Hippocampal formation (tissue), 2 donors: Measurements from ENCODE around the gene TIMM8B.
"Not testable (repeated sequence)": the region's sequence is repeated elsewhere in the genome, so short reads cannot be mapped to it uniquely, and the experiment has no call there.

Experiments used
- DNase-seq, 2 donors: peaks; one replicate each; lab custom pipeline; 2025; lab: John Stamatoyannopoulos, UW

Gene TIMM8B, protein sequence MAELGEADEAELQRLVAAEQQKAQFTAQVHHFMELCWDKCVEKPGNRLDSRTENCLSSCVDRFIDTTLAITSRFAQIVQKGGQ

DNA sequence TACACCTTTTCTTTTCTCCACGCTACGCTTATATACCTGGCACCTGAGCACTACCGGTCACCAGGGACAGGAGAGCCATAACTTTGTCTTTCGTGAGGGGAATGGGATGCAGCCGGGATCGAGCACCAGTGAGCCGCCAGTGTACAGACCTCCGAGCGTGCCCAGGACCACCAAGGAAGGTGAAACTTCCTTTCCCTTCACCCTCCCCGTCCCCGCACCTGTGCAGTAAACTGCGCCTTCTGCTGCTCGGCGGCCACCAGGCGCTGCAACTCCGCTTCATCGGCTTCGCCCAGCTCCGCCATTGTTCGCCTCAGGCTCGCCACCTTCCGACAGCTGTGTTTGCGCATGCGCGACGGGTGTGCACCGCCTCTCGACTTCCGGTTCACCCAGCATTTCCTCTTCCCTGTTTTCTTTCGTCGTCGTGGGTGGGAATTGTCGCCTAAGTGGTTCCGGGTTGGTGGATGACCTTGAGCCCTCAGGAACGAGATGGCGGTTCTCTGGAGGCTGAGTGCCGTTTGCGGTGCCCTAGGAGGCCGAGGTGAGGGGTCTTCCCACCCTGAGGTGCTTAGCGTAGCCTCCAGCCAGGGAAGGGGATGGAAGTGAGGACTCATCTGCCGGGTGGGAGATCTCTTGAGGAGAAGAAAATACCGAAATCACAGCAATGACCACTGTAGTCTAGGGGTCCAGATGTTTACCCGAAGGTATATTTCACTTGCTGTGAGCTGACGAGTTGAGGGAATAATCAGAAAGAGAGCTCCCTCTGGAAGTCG lies at the start of gene TIMM8B, which contains the start of gene SDHD:
Gene TIMM8B, minus strand, starts transcription at position 335 of the 770 bp plus-strand sequence. Its CDS starts 33 bp downstream, at position 302.
Gene SDHD, plus strand, starts transcription at position 452 of the 770 bp plus-strand sequence. Its CDS starts 35 bp downstream, at position 487.
- DNase-seq: peak; percentile 92 to 97

DNA sequence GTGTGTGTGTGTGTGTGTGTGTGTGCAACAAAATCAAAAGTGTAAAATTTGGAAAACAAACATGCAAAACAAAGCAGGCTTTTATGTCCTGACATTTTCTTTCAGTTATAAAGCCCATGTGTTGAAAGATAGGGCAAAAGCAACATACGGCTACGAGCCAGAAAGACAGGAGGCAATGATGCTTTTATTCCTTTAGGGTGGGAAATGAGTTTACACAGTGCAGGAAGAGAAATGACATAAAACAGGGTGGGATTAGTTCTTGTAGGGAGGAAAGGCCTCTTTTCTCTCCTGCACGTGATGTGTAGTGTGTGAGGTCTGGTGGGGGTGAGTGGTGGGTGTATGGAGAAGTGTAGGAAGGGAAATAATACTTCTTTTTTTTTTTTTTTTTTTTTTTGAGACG lies 47.9 kb upstream of the TIMM8B start:
- no peak for DNase-seq

DNA sequence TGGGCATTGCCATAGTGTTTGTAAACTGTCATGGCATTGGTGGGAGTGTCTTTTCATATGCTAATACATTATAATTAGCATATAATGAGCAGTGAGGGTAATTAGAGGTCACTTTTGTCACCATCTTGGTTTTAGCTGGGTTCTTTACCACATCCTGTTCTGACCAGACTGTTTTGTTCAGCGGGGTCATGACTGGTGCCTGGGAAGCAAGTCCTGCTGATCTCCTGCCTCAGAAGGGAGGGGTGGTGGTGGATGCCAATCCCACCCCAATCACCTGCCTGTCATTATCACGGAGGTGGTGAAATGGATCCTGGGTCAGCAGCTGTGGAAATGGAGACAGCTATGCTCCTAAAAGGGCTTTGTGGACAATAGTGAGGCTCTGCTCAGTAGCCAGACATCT lies 46.2 kb upstream of the TIMM8B start:
- DNase-seq: no peak

DNA sequence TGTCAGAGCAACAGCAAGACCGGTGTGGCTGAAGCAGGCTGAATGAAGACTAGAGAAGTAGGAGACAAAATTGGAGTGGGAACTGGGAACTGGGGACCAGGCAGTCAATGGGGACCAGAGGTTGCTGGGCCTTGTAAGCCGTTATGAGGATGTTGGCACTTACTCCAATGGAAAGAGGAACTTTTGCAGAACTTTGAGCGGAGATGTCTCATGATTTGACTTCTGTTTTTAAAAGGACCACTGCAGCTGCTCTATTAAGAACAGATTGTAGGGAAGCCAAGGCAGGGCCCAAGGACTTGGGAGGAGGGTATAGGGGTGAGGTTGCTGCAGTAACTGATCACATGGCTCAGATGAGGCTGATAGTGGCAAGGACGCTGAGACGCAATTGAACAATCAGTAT lies 43.1 kb upstream of the TIMM8B start:
- DNase-seq: peak in 1 of 2 donors; percentile 33

DNA sequence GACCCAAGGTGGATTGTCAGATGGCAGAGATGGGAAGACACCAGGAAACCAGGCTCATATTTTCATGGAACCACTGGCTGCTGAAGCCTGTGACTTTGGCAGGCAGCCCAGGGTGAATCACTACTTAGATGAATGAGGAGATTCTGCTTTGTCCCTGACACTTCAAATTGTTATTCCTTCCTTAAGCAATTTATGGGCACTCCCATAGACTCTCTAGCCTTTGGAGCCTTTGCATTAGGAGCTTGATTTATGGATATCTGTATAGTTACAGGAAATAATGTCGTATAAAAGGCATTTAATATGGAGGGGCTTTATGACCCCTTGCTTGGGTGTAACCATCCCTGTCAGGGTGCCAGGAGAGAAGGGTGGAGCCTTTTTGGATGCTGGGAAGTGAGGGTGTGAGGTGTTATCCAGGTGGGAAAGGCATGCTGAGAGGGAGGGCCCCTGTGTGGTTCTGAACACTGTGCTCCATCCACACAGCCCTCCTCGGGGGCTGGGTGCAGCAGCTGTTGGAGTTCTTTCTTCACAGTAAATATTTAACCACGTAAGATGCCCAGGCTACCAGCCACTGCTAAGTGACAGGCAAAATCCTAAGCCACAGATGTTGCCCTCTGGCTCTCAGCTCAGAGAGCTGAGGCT lies 42.0 kb upstream of the TIMM8B start:
- DNase-seq: peak; percentile 10 to 18

DNA sequence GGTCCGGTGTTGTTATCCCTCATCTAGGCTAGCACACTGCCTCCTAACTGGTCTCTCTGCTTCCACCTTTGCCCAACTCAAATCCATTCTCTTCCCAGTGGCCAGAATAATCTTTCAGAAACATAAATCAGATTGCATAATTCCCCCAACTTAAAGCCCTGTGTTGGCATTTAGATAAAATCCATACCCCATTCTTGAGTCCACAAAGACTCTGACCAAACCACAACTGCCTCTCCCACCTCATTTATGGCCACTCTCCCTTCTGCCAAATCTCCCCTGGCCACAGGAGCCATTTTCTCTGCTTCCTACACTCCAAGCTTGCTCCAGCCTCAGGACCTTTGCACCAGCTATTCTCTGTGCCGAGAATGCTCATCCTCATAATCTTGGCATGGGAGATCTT lies 40.5 kb upstream of the TIMM8B start:
- no peak for DNase-seq

DNA sequence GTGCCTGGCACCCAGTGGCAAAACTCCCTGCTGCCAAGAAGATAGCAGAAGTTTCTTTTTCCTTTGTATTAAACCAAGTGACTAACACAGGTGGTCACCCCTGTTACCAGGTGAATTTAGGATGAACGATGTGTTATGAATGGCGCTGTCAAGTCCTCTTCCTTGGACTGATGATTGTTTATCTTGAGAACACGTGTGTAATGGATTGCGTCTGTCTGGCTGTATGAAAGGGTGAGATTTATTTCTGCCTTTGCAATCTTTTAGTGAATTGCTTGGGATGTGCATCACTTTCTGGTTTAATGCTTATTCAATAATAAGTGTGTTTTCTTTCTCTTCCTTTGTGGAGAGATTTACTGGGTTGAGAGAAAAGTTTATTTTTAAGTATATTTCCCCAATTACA lies 36.6 kb upstream of the TIMM8B start:
- DNase-seq: no peak

DNA sequence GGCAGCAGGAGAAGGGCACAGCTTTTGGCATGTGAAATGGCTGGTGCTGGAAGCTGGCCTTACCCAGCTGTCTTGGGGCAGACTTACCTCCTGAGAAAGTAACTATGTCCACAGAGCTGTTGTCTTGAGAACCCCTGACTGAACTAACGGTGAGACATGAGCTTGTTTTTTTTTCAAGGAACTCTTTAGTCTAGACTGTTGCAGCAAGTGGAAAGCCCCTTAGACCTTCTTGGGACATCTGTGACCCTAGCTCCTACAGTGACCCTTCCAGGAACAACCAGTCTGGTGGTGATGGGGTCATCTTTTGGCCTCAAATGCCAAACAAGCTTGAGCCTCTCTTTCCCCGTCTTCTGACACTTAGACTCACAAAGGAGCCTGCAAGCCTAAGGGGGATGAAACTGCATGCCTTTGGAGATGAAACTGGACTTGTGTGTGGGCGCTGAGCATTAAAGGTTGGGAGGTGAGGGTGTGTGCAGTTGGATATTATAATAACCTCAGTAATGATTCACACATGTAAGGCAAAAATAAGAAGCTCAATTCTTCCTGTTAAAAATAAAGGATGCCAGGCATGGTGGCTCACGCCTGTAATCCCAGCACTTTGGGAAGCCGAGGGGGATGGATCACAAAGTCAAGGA lies 35.5 kb upstream of the TIMM8B start:
- DNase-seq: no peak

DNA sequence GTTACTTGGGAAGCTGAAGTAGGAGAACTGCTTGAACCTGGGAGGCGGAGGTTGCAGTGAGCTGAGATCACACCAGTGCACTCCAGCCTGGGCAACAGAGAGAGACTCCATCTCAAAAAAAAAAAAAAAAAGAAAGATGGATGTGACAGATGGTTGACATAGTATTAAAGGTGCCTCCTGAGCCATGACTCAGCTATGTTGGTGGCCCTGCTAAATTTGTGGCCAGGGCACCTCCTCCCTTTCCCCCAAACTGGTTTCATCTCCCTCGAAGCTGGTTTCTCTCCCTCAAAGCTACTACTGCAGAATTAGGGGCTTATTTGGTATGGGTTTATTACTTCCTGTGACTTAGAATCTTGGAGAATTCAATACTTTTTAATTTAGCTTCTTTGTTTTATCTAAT lies 31.6 kb upstream of the TIMM8B start:
- DNase-seq: no peak

DNA sequence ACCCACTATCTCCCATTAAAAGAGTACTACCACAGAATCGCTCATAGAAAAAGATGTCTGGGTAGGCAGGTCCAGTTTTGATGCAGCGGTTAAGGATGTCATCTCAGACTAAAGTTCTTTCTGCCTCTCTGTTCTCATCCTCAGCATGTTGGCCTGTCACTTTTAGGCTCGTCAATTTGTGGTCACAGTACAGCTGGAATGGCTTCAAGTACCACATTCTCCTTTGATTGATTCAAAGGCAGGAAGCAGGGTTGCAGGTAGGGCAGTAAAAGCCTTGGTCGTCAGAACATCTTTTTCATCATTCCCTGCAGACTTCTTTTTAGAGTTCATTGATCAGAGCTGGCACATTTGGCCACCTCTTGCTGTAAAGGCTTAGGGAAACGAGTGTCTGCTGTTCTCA lies 28.8 kb upstream of the TIMM8B start:
- no peak for DNase-seq

DNA sequence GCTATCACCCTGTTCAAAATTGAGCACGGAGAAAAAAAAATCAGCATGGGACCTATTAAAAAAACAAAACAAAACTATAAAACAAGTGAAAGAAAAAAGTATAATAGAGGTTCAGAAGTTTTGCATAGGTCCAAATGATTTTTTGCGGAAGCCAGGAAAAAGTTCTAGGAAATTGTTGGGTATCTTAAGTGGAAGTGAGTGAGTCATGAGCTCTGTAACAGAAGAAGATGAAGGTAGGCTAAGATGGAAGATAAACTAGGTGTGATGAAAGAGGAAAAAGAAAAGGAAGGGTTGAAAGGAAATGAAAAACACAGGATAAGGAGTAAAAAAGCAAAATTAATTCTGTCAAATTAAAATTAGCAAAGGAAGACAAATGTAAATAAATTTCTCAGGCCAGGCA lies 27.9 kb upstream of the TIMM8B start:
- DNase-seq: no peak

DNA sequence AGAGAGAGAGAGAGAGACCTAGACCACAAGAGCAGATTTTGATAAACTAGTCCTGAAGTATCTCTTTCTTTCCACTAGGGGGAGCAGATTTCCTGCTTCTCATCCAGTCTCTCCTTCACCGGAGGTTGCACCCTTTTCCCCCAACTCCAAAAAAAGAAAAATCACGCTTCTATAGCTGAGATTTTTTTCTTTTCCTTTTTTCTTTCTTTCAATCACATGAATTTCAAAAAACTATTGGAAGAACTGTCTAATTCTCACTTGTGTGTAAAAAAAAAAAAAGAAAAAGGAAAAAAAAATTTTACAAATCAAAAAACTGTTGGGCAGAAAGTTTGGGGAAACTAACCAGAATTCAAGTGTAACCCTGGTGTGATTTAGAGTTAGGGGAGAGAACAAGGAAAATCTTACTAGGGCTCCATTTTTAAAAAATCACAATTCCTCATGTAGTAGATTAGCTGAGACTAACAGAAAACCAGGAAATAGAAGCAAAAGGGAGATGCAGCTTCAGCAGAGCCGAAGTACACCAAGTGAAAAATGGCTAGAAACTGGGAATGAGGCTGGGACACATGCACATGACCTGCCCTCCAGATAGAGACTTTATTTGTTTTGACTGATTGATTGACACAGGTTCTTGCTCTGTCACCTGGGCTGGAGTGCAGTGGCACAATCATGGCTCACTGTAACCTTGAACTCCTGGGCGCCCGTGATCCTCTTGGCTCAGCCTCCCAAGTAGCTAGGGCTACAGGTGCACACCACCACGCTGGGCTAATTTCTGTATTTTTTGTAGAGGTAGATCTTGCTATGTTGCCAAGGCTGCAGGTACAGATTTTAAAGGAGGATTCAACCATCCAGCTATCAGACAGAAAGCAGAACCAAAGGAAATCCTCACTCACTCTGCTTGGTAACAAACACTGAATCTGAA lies 27.2 kb upstream of the TIMM8B start:
- DNase-seq: peak in 1 of 2 donors; percentile 86

DNA sequence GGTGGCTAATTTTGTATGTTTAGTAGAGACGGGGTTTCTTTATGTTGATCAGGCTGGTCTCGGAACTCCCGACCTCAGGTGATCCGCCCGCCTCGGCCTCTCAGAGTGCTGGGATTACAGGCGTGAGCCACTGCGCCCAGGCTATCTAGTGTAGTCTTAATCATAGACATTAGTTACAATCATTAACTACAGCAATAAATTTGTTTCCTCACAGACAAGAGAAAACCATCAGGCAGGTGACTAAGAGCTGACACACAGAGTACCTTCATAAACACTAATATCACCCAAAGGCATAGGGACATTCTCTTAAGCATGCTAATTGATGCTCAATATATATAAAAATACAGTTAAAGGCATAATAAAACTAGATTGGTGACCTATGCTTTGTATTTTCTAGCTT lies 19.5 kb upstream of the TIMM8B start:
- DNase-seq: no peak

DNA sequence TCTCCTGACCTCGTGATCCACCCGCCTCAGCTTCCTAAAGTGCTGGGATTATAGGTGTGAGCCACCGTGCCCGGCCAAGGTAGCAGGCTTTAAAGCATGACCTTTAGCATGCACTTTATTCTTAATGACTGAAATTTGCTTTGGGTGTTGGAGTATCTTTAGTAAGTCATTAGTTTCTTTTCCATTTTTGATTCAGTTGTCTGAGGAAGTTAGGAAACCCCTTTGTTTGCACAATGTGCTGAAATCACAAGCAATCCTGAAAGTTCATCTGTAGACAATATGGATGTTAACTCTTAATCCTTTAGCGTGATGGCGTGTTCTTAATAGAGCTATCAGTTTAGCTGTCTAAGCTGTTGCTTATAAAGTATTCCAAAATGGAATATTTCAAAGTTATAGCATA lies 16.9 kb upstream of the TIMM8B start:
- no peak for DNase-seq

DNA sequence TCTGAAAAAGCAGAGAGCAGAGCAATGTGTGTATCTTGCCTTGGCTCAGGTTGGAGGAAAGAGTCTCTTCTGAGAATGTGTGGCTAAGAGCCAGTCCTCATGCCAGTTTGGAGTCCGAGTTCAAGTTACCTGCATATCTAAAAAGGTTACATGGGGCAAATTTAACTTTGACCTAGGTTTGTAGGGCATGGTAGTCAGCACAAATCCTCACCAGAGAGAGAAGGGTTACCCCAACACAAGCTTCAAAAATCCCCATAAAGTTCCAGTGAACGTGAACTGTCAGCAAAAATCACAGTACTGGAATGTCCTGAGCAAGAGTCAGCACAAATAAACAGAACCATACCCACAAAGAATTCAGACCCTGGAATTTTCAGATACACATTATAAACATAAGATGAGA lies 13.9 kb upstream of the TIMM8B start:
- no peak for DNase-seq

DNA sequence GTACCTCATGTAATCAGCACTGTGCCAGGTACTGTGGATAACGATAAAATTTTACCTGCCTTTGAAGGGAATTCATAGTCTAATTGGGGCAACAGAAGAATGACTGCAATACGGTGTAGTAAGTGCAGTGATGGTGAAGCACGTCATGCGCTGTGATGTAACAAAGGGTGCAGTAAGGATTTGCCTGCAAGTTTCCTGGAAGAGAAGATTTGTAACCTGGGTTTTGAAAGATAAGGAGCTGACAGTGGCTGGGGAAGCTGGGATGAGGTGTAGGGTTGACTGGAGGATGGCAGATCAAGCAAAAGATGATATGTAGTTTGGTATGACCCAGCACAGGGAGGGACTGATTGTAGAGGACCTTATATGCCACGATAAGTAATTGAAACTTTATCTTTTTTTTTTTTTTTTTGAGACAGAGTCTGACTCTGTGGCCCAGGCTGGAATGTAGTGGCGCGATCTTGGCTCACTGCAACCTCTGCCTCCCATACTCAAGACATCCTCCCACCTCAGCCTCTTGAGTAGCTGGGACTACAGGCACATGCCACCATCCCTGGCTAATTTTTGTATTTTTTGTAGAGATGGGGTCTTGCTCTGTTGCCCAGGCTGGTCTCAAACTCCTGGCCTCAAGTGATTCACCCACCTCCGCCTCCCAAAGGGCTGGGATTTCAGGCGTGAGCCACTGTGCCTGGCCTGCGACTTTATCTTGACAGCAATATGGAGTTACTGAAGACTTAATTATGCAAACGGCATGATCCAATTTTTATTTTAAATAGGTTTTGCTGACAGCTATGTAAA lies 11.4 kb upstream of the TIMM8B start:
- DNase-seq: no peak

DNA sequence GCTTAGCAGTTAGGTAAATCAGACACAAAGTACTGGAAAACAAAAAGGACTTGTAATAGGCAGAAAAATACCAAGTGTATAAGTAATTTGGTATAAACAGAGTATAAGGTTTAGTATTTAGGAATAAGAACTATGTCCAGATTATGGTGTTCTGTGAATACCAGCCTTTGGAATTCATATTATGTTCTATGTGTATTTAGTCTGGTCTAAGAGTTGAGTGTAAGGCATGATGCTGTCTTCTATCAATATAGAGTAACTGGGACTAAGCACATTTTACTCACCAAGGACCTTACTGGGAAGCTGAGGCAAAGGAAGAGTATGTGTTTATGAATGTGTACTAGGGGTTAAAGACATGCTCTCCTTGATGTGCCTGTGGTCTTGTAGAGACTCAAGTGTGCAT lies 9.6 kb upstream of the TIMM8B start:
- DNase-seq: no peak

DNA sequence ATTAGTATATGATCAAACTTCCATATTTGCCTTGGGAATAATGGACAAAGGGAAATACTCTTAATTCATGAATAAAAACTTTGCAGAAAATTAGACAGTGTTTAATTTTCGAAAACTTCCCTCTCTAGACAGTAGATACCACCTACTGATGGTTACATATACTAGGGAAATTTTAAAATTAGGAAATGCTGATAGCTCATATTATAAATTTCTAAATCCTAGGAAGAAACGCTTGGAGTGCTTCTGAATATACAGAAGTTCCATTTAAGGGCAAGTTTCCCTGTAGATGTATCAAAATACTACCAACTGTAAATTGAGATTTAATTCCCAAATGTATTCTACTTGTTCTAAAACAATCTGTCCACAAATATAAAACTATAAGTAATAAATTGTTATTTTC lies 8.7 kb upstream of the TIMM8B start:
- not testable (repeated sequence) for DNase-seq

DNA sequence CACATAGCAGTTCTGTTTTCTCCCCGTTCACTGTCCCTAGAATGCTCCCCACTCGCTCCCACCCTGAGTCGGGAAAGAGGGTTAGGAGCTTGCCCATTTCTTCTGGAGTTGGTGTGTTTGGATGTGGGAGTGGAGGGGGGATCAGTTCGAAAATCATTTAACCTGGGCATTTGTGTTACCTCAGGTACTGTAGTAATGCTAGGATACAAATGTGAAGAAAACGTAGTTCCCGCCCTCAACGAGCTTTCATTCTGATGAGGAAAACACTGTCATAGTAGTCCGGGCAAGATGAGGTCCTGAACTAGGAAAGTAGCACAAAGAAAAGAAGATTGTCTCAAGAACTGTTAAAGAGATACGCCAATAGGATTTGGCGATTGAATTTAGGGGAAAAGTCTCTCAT lies 656 bp upstream of the TIMM8B start:
- DNase-seq: no peak

DNA sequence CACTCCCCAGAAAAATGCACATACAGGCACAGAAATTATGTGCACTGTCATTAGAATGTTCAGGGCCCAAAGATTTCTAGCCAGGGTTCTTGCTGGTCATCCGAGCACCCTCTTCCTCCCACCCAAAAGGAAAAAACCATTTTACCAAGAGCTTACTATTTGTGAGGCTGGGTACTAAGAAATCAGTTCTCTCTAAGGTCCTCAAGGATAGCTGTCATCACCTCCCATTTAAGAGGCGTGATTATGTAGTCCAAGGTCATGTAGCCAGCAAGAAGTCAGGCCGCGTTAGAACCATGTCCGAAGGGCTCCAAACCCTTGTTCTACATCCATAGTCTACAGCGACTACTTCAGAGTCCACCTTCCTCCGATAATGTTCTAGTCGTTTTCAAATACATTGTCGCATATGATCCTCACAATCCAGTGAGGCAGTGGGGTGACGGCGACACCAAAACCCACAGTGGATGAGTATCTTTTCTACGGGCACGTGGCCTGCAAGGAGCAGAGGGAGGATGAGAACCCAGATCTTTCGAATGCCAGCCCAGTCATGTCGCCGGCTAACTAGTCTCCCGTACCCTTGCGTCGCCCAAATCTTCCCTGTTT lies 634 bp downstream of the TIMM8B start:
- DNase-seq: peak in 1 of 2 donors; percentile 36

DNA sequence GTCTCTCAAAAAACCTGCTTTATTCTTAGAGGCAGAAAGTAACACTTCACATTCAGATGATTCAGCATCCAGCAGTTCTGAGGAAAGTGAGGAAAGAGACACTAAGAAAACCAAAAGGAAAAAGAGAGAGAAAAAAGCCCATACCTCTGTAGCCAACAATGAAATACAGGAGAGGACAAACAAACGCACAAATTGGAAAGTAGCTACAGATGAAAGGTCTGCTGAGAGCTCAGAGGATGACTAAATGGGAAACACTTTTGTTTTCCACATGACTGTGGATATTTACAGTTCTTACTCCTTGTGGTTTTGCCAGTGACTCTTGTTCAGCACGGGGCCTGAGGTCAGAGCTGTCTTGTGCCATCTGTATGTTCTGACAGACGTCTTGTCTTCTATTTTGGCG lies 3.8 kb downstream of the TIMM8B start:
- DNase-seq: no peak
